Skeletal muscle satellite cell (primary cell): ENCODE data around the gene TXNRD2.

Experiments
- H3K27me3 ChIP-seq: 2 replicates; pipeline ENCODE4 v1.7.0; 2013; ENCODE audit warnings: low read length; ENCODE audit not compliant: control insufficient read depth, insufficient read depth
- H3K36me3 ChIP-seq: 2 replicates; pipeline ENCODE4 v1.7.0; 2013; ENCODE audit warnings: mild to moderate bottlenecking, control low read depth, low read length; ENCODE audit not compliant: insufficient read depth
- H3K4me1 ChIP-seq: 2 replicates; pipeline ENCODE4 v1.7.0; 2013; ENCODE audit warnings: low read length; ENCODE audit not compliant: control insufficient read depth, insufficient read depth
- H3K4me2 ChIP-seq: 2 replicates; pipeline ENCODE4 v1.7.0; 2013; ENCODE audit warnings: mild to moderate bottlenecking, low read length
- H3K4me3 ChIP-seq: 2 replicates; pipeline ENCODE4 v1.7.0; 2013; ENCODE audit warnings: low read length
- H3K9ac ChIP-seq: 2 replicates; pipeline ENCODE4 v1.7.0; 2013; ENCODE audit warnings: mild to moderate bottlenecking, low read depth, low read length, moderate library complexity
- H3K9me3 ChIP-seq: replicated peaks from 2 replicates; pipeline ENCODE4 v1.7.0; 2013; ENCODE audit warnings: mild to moderate bottlenecking, control low read depth, low read length

The TXNRD2 gene

DNA sequence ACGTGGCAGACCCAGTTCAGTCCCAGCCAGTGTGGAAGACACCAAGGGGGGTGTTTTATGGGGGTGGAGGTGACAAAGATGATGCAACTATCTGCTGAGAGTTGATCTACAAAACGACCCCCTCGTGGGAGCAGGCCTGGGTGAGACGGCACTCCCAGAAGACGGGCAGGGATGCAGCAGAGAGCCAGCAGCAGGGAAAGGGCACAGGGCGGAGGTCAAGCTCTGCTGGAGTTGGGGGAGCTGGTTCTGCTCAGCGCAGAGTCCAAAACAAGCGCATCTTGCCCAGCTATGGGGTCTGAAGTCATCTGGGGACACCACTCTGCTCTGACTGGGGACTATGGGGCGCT is 90.9 kb downstream of the TXNRD2 start:
- Histone ChIP-seq H3K9ac (no peak overlapping the region), H3K36me3 (peaks cover 60% of the 10 kb centered on the region), H3K4me3 (no peak overlapping the region), H3K4me2 (peak overlapping the region; percentile 99), H3K4me1 (peaks cover 56% of the 10 kb centered on the region), H3K27me3 (no peaks in the 10 kb centered on the region), H3K9me3 (no peaks in the 10 kb centered on the region)

DNA sequence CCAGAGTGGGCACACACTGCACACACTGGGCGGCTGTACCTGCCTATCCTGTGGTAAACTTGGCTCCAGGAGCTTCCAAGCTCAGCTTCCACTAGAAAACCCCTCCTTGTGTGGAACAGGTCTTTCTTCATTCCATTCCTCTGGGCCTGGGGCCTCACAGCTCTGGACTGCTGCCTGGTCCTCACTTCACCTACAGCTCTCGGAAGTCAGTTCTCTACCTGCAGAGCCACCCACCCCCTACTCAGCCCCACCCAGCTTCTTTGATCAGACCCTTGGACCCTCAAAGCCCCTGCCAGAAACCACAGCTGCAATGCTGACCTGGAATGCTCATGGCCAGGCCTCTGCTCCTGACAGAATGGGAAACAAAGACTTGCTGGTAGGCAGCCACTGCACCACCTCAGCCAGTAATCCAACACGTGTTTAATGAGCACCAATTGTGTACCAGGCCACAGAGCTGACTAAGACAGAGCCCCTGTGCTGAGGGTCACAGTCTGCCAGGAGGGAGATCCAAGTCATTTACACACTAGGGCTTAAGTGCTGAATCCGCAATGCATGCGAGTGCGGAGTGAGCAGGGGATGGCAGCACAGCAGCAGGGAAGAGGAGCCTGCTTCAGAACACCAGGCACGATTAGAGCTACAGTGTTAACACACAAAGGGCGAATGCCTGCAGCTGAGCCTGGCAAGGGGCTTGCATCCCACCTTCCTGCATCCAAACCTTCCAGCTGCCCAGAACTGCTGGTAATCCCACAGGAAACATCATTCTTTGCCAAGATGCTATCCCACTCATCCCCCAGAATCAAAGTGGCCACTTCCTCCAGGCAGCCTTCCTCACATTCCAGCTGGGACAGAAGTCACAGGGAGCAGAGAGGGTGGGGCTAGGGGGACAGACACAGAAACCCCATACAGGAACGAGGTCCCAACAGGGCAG is 91.5 kb downstream of the TXNRD2 start:
- no peak overlapping the region for H3K9ac ChIP-seq
- no peak overlapping the region for H3K4me3 ChIP-seq
- peak overlapping the region; percentile 99 for H3K4me2 ChIP-seq
- H3K9me3 ChIP-seq = no peaks in the 10 kb centered on the region
- no peaks in the 10 kb centered on the region for H3K27me3 ChIP-seq
- peaks cover 60% of the 10 kb centered on the region for H3K36me3 ChIP-seq
- peaks cover 55% of the 10 kb centered on the region for H3K4me1 ChIP-seq

DNA sequence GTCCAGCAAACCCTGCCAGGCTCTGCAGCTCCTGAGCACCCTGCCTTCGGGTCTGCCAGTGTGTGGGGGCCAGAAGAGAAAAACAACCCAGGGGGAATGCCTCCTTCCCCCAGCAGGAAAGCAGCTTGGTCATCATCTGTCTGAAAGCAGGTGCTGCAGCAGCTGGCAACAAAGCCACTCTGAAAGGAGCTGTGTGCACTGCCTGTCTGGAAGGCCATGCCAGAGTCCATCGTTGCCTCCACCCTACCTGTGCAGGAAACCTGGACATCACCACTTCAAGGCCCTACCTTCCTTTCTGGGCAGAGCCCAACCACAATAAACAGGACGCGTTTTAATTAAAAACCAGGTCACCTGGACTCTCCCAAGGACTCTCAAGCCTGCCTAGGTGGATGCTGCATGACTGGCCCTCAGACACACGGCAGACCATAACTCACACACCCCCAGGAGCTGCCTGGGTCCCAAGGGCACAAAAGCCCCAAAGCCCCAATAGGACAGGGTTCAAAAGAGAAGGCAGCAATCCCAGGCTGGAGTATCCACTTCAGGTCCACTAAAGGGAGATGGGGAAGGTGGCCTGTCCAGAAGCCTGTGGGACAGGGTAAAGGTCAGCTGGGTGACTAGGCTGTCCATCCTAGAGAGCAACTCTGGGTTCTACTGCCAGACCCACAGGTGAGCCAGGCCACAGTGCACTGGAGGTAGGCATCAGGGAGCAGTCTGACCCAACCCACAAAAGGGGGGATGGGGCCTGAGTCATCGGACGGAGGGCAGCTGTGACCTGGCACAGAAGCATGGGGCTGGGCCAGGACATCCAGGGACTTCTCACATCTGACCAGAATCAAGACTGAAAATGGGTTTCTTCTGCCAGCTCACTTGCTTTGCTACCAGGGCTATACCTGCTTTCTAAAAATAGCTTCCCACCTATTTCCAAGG is 93.1 kb downstream of the TXNRD2 start:
- Histone ChIP-seq H3K9ac (no peak overlapping the region), H3K9me3 (no peaks in the 10 kb centered on the region), H3K4me2 (no peak overlapping the region), H3K27me3 (no peaks in the 10 kb centered on the region), H3K4me1 (peaks cover 70% of the 10 kb centered on the region), H3K36me3 (peaks cover 54% of the 10 kb centered on the region), H3K4me3 (no peak overlapping the region)

DNA sequence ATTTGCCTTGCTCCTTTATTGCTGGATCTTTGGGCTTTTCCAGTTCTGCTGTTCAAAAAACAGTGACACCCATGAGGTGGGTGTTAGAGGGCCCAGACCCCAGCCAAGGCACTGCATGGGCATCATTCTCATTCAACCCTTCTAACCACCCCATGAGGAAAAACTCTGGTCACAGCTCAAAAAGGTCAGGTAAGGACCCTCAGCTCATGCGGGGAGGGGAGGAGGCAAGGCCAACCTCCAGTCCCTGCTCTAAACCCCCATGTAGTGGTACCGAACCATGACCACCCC is 94.3 kb downstream of the TXNRD2 start:
- H3K4me3 ChIP-seq = no peak overlapping the region
- no peaks in the 10 kb centered on the region for H3K27me3 ChIP-seq
- peaks cover 61% of the 10 kb centered on the region for H3K4me1 ChIP-seq
- H3K4me2 ChIP-seq = no peak overlapping the region
- H3K36me3 ChIP-seq = peaks cover 43% of the 10 kb centered on the region
- no peak overlapping the region for H3K9ac ChIP-seq
- no peaks in the 10 kb centered on the region for H3K9me3 ChIP-seq

DNA sequence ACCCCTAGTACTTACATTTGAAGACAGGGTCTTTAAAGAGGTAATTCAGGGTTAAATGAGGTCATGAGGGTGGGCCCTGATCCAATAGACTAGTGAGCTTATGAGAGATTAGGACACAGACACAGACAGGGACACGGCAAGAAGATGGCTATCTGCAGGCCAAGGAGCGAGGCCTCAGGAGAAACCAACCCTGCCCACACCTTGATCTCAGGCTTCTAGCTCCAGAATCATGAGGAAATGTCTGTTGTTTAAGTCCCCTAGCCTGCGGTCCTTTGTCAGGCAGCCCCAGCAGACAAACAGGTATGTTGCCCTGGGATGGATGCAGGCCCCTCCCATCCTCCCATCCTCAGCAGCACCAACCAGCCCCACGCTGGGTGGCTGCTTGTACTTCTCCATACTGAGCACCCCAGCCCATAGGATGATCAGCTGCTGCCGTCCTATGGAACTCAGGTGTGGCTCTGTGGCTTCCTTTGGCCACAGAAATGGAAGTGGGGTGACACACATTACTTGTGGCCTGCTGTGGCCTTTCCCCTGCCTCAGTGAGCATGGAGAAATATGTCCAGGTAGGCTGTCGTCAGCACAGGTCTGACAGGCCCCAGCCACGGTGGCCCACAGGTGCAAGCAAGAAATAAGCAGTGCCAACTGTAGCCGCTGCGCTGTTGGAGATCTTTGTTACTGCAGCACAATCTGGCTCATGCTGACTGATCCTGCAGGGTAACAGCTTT is 94.8 kb downstream of the TXNRD2 start:
- no peak overlapping the region for H3K9ac ChIP-seq
- peaks cover 38% of the 10 kb centered on the region for H3K36me3 ChIP-seq
- H3K9me3 ChIP-seq = no peaks in the 10 kb centered on the region
- no peaks in the 10 kb centered on the region for H3K27me3 ChIP-seq
- no peak overlapping the region for H3K4me3 ChIP-seq
- H3K4me2 ChIP-seq = no peak overlapping the region
- H3K4me1 ChIP-seq = peaks cover 56% of the 10 kb centered on the region

DNA sequence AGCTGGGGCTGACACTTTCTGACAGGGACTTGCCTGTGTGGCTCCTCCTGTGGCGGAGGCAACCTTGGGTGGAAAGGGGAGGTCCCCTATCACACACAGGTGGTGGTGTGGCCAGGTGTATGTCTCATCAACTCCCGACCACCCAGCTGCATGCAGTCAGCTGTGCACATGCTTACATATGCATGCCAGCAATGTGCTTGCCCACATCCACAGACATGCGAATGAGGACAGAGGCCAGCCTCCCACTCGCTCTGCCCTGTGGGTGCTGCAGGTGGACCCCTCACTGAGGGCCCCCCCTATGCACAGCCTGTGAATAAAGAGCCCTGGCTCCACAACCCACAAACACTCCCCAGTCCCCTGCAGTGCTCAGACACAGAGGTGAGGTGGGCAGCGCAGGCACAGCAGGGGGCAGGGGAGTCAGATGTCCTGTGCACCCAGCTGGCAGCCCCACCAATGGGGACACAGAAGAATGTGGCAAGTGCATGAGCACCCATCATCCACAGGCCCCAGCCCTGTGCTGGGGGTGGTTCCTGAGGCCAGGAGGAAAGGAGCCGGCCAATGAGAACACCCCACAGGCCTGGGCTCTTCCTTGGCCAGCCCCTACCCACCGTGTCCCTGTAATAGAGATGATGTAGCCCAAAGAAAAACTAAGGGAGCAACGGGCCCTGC is 96.4 kb downstream of the TXNRD2 start:
- H3K9ac ChIP-seq = peak overlapping the region; percentile 40
- H3K4me2 ChIP-seq = peak overlapping the region; percentile 47
- H3K4me1 ChIP-seq = peaks cover 40% of the 10 kb centered on the region
- peaks cover 22% of the 10 kb centered on the region for H3K36me3 ChIP-seq
- H3K9me3 ChIP-seq = no peaks in the 10 kb centered on the region
- peak overlapping the region; percentile 17 for H3K4me3 ChIP-seq
- no peaks in the 10 kb centered on the region for H3K27me3 ChIP-seq

DNA sequence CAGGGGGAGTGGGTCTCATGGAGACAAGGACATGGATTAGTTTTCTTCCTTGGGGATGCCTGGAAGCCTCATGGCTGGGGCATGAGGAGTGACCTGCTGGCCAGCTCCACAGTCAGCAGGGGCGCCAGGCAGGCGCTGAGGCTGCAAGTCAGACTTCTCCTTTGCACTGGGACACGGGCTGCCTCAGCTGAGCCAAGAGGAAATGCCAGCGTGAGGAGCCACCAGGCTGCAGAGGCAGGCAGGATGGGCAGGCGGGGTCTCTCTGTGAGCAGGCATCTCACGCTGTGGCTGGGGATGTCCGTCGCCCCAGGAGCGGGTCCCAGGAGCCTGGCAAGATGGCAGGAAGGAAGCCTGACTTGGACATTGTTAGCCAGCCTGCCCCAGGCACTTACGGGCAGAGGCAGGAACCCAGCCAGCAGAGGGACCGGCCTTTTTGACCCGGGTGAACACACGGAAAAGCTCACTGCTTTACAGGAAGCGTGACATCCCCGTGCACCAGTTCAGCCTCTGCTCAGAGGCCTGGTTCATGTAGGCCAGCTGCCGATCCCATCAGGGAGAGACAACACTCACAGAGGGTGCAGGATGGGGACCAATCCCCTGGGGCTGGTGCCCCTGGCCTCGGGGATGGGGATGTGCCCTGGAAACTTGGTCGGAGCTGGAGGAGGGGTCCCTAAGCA is 97.1 kb downstream of the TXNRD2 start:
- Histone ChIP-seq H3K4me2 (peak overlapping the region; percentile 47), H3K36me3 (peaks cover 15% of the 10 kb centered on the region), H3K27me3 (no peaks in the 10 kb centered on the region), H3K4me3 (peak overlapping the region; percentile 17), H3K4me1 (peaks cover 34% of the 10 kb centered on the region), H3K9ac (peak overlapping the region; percentile 40), H3K9me3 (no peaks in the 10 kb centered on the region)

DNA sequence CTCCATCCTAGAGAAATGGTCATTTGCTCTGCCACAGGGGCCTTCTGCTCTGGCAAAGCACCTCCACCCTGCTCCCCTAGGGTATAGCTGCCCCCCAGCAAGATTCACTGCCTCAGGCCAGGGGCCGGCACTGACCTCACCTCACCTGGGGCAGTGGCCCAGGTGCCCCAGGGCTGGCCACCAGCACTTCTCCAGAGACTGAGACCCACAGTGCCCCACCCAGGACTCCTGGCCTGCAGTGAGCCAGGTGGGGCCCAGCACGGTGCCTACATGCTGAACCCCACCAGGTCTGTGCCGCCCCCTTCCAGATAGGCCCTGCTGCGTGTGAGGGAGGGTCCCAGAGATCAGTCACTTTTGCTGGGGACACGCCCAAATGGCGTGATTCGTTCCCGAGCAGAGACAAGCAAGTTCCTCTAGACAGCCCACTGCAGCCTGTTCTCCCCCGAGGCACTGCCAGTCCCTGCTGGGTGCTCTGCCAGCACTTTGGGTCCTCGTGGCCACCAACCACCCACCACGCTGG is 97.7 kb downstream of the TXNRD2 start:
- H3K4me2 ChIP-seq = peak overlapping the region; percentile 47
- no peaks in the 10 kb centered on the region for H3K9me3 ChIP-seq
- H3K4me3 ChIP-seq = peak overlapping the region; percentile 17
- no peaks in the 10 kb centered on the region for H3K27me3 ChIP-seq
- H3K36me3 ChIP-seq = peaks cover 15% of the 10 kb centered on the region
- H3K4me1 ChIP-seq = peaks cover 30% of the 10 kb centered on the region
- peak overlapping the region; percentile 40 for H3K9ac ChIP-seq

DNA sequence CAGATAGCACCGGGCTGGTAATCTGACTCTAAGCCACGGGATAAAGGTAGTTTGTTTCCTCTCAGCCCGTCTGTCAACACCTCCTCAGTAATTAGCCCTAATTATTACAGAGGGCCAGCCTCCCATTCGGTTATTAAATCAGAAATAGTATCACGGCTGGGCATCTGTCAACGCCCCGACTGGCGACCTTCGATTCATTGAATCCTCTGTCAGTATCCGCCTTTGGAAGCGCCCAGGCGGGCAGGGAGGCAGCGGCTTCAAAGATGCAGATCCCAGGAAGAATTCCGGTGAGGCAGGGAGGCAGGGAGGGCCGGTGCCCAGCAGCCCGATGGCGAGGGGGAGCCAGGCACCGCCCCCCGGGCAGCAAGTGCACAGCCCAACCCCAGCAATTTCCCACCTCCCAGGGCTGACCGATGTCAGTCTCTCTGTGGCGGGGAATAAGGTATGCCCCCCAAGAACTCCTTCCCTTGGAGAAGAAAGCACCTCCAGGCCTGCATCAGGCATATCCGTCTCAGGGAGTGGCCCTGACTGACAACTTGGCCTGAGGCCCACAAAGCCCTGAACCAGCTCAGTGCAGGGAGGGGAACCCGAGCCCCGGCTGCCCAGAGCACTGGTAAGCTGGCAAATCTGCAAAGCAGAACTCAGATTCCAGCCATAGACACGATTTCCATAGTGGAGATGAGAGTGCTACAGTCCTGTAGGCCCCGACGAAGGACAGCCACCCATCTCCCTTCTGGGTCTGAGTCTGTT is 98.3 kb downstream of the TXNRD2 start:
- peak overlapping the region; percentile 40 for H3K9ac ChIP-seq
- peaks cover 23% of the 10 kb centered on the region for H3K4me1 ChIP-seq
- peaks cover 9% of the 10 kb centered on the region for H3K36me3 ChIP-seq
- no peak overlapping the region for H3K4me3 ChIP-seq
- H3K27me3 ChIP-seq = no peaks in the 10 kb centered on the region
- H3K9me3 ChIP-seq = no peaks in the 10 kb centered on the region
- H3K4me2 ChIP-seq = no peak overlapping the region
